Stimulated activated CD4-positive, alpha-beta T cell treated with anti-CD3 and anti-CD28 coated beads, Interleukin-2, amount 100 ng/mL, for 4 hours (primary cell): ENCODE measurements around the gene VPS54.

Experiments
- DNase-seq: peaks from one replicate; pipeline ENCODE4 v3.0.0-alpha.2; 2020; ENCODE audit warnings: low read depth

VPS54 gene

DNA sequence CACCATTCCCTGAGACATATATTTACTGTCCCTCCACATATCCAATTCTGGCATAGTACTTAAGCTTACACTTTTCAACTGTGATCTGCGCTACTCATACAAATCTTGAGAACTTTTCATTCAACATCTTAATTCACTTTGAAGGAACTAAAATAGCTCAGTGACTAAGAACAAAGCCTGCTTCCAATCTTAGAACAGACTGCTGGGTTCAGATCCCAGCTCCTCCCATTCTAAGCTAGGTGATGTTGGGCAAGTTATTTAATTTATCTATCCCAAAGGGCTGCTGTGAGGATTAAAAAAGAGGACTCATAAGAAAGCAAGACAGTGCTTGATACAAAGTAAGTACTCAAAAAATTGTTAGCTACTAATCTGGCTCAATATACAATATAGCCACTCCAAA, 119.6 kb downstream of the VPS54 start:
- no peak for DNase-seq

DNA sequence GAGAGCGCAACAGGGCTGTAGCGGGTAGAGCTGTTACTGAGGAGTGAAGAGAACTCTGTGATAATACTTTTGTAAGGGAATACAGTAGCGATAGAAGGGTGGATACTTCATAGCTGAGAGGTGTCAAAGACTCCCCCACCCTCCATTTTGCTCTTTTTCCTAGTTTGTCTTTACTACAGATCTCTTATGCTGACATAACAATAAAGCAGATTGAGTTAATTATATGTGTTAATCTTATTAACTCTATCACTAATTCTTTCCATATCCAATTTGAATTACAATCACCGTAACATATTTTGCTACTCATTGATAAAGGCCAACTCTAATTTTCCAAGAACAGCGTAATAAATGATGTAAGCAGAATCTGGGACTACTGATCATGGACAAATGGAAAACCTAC, 120.4 kb downstream of the VPS54 start:
- DNase-seq, result no peak

DNA sequence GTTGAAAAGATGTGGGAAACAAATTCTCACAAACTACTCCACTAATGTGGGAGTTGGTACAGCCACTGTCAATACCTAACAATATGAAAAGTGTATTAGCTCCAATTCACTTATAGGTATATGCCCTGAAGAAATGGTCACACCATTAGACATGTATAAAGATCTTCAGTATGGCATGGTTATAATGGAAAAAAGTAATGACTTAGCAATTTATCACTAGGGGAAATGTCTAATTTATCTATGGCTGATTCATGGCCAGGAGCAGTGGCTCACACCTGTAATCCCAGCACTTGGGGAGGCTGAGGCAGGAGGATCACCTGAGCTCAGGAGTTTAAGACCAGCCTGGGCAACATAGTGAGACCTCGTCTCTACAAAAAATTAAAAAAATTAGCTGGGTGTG, 125.1 kb downstream of the VPS54 start:
- no peak for DNase-seq

DNA sequence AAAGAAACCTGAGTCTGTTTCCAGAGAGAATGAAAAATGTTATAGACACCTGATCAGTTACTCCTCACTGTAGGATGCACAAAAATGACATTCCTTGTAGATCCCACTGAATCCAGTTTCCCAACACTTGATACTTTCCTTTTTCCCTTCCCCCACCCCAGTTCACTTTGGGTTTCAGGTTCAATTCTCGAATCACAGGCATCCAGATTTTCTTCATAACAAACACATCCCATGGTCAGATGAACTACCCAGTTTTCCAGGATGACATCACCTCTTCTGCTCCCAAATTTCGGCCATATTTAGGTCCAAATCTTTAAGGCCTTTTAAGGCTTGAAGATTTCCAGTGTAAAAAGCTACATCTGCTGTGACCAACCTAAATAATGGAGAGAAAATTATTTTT, 126.1 kb downstream of the VPS54 start:
- no peak for DNase-seq

DNA sequence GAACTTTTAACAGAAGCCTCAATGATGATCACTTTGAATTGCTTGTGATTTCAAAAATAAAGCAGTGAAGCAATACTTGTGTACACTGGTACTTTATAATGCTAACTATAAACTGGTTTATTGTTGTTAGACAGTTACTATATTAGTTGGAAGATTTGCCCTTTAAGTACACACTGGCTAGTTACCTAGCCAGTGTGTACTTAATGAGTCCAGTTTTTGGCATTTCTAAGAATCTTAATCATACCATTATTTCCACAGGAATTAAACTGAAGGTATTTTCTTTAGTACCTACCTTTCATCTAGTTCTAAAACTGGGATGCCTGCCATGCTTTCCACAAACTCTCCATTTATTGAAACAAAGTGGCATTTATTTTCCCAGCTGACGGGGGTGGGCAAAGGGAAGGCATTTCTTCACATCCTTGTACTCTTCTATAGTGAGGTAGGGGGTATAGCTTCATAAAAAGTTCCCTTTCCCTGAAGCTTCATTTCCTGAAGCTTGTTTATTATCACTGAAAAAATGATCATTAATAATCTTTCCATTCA, 127.7 kb downstream of the VPS54 start:
- DNase-seq, result no peak

- DNase-seq, result no peak
These were observed 128.6 kb downstream of the VPS54 start for GRCh38 chr2:63890678-63891077.

DNA sequence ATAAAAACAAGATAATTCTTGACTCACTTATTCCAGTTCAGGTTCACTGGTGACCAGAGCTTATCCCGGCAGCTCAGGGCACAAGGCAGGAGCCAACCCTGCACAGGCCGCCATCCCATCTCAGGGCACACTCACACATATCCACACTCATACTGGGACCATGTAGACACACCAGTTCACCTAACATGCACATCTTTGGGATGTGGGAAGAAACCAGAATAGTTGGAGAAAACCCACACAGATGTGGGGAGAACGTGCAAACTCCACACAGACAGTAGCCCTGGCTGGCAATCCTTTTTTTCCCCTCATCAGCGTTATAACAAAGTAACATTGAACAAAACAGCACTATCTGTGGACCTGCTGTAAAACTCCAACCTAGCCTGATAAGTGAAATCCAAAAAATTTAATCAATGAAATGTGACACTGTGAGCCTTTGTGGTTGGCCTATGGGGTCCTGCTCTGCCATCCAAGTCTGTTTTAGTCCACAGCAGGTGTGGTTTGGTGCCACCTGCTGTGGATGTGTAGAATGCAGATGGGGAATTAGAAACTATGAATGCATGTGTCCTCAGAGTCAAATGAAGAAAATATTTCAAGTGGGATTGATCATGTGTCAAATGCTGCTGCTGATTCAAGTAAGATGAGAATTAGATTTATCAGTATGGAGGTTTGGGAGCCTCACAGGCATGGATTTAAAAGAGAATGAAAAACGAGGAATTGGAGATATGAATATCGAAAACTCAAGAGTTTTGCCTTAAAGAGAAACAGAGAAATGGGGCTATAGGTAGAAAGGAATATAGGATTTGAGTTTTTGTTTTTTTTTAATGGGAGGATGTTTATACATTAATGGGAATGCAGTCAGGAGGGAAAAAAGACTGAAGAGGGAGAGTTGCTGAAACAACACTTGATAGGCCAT, 130.5 kb downstream of the VPS54 start:
- peak; percentile 9 for DNase-seq

DNA sequence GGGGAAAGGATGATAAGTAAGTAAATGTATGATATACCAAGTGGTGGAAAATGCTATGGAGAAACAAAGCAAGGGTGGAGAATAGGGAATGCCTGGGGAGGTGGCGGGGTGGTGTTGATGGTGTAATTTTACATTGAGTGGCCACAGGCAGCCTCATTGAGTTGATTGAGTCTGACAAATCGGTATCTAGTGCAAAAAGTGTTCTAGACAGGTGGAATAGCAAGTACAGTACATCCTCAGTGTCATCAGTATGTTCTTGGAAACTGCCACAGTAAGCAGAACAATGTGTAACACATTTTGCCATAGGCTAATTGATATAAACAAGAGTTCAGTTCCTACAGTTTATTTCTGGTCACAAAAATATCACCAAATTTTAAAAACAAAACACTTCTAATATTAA, 131.2 kb downstream of the VPS54 start:
- no peak for DNase-seq

GRCh38 chr2:63886445-63886844, 132.8 kb downstream of the VPS54 start:
- DNase-seq, result no peak

DNA sequence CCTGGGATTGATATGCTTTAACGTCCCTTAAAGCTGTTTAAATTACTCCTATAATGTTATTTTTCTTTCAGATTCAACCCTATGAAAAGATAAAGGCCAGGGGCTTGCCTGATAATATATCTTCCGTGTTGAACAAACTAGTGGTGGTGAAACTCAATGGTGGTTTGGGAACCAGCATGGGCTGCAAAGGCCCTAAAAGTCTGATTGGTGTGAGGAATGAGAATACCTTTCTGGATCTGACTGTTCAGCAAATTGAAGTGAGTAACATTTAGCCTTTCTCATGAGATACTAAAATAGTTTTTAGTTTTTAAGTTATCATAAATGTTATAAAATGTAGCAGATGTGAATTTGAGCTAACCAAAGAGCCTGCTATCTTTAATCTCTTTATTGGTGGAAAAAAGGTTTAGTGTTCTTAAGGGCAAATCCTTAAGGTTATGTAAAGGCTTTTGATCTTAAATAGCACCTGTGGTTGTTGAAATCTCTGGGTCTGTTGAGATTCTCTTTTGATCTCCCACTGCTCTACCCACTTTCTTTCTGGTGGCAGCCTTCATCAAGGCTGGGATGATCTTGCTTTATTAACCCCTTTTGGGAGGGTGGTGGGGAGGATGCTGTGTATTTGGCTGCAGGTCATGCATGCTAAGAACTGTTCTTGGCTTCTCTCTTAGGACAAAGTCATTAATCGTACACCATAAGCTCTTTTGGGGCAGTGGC, 136.7 kb downstream of the VPS54 start:
- DNase-seq, result no peak

- DNase-seq, result no peak
These were observed 138.0 kb downstream of the VPS54 start for GRCh38 chr2:63881205-63881604.

DNA sequence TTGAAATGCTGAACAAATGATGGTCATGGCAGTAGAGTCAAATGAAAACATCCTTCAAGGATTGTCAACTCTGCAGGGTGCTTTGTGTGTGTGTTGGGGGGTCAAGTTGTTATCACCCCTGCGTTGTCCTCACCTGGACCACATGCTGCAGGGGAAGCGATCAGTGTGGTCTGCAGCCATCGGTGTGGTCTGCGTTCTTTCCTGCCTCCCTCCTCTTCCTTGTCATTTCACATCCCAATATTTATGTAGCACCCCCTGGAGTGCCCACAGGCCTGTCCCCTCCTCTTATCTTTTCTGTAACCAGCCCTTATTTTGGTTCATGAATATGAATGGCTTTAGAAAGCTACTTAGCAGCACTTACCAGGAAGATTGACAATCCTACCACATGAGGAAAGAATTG, 138.6 kb downstream of the VPS54 start:
- no peak for DNase-seq

- no peak for DNase-seq
These were observed 139.3 kb downstream of the VPS54 start for GRCh38 chr2:63879876-63880433.

- no peak for DNase-seq
These were observed 140.7 kb downstream of the VPS54 start for GRCh38 chr2:63878486-63878885.

DNA sequence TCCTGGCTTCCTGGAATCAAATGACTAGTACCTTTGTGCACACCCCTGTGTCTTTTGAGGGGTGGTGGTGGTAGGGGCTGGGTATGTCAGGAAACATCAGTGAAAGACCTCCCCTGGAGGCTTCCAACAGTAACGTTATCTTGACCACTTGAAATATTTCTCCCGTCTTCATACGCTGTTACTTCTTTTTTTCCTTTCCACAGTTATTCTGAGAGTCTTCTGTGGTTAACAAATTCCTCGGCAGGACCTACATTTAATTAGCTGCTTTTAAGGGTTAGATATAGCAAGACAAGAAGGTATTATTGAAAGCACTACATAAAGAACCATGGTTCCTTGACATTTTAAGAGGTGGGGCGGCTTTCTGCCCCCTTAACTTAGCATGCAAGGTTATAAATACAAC, 142.9 kb downstream of the VPS54 start:
- no peak for DNase-seq

GRCh38 chr2:63875559-63876245, 143.5 kb downstream of the VPS54 start:
- DNase-seq, result no peak

- DNase-seq, result no peak
These were observed 144.1 kb downstream of the VPS54 start for GRCh38 chr2:63875131-63875527.

GRCh38 chr2:63874204-63875130, 144.8 kb downstream of the VPS54 start:
- no peak for DNase-seq

DNA sequence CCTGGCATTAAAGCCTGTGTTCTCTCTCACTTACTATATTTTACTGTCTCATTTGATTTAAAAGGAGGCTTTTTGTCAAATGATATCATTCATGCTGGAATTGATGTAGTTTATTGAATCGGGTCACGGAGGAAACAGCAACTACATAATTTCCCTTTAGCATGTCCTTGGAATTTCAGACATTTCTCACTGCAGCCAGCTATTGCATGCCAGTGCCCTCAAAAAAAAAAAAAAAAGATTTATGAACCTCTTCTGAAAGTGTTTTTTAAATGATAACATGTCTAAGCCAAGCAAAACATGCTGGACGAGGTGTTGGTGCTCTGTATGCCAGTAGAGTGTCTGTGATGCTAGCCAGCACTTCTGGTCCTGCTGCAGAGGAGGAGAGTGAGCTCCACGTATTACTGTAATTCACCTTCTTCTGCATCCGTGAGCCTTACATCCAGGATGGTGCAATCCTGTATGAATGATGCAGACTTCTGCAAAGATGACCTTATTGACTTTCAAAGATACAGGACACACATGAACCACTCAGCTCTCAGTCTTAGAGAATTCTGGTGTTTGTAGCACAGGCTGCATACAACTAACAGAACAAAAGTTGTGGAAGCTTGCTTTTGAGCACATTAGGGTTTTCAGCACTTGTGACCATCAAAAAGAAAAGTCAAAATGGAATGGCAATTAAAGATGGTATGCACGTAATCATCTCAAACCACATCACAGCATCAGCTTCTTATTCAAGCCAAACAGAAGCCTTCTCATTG, 146.5 kb downstream of the VPS54 start:
- no peak for DNase-seq

- no peak for DNase-seq
These were observed 147.4 kb downstream of the VPS54 start for GRCh38 chr2:63871864-63872263.
